Neutrophil (primary cell): ENCODE measurements around the gene BTRC.

Experiments used
- H3K27ac ChIP-seq: fragments of 200-600 bp; sonication (generic); 2 replicates; pipeline ENCODE4 v1.5.1; 2016; ENCODE audit warnings: mild to moderate bottlenecking, moderate library complexity
- H3K27me3 ChIP-seq: fragments of 200-600 bp; sonication (generic); 2 replicates; pipeline ENCODE4 v1.6.0; 2016; ENCODE audit warnings: mild to moderate bottlenecking
- H3K36me3 ChIP-seq: fragments of 200-600 bp; sonication (generic); 2 replicates; pipeline ENCODE4 v1.5.1; 2017
- H3K4me1 ChIP-seq, 2 experiments: fragments of 200-600 bp in 1 of 2; sonication (generic) in 1 of 2; 1 replicate in 1 of 2; 2 replicates in 1 of 2; pipeline versions ENCODE4 v1.5.1 to v1.6.1; 2013 to 2016; ENCODE audit warnings: low read depth in 1 of 2, low read length in 1 of 2, mild to moderate bottlenecking in 1 of 2, moderate library complexity in 1 of 2; ENCODE audit not compliant: control insufficient read depth in 1 of 2, insufficient read depth in 1 of 2
- H3K4me3 ChIP-seq, 2 experiments: fragments of 200-600 bp in 1 of 2; sonication (generic) in 1 of 2; 1 replicate in 1 of 2; 2 replicates in 1 of 2; pipeline ENCODE4 v1.5.1; 2013 to 2016; ENCODE audit warnings: low read depth in 1 of 2, low read length in 1 of 2, mild to moderate bottlenecking in 1 of 2, moderate library complexity in 1 of 2
- H3K9me3 ChIP-seq: fragments of 200-600 bp; sonication (generic); 2 replicates; pipeline ENCODE4 v1.5.1; 2016
- CTCF ChIP-seq: fragments of 200-600 bp; sonication (generic); IDR thresholded peaks from 2 replicates; pipeline ENCODE4 v1.5.1; 2016; ENCODE audit warnings: antibody characterized with exemption

Gene BTRC

DNA sequence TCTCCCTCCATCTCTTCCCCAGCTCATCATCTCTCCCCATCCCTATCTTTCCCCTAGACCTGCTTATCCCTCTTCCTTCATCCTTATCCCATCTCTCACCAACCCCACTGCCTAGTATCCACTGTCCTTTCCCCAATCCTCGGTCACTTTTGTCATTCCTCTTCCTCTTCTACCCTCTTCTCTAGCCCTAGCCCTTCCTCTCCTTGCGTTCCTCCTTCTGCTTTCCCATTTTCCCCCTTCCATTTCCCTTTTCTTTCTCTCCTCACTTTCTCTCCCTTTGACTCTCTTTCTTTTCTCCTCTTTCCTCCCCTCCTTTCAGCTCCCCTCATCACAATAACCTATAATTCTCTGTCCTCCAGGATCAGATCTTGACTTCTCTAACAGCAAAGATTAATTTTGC is 150.5 kb downstream of the BTRC start:
- Histone ChIP-seq H3K4me3 (no peak overlapping the region), H3K27ac (no peak overlapping the region), H3K27me3 (peaks cover 4% of the 10 kb centered on the region), H3K4me1 (no peaks in the 10 kb centered on the region), H3K9me3 (no peaks in the 10 kb centered on the region), H3K36me3 (no peaks in the 10 kb centered on the region)
- TF ChIP-seq CTCF, result no peak

DNA sequence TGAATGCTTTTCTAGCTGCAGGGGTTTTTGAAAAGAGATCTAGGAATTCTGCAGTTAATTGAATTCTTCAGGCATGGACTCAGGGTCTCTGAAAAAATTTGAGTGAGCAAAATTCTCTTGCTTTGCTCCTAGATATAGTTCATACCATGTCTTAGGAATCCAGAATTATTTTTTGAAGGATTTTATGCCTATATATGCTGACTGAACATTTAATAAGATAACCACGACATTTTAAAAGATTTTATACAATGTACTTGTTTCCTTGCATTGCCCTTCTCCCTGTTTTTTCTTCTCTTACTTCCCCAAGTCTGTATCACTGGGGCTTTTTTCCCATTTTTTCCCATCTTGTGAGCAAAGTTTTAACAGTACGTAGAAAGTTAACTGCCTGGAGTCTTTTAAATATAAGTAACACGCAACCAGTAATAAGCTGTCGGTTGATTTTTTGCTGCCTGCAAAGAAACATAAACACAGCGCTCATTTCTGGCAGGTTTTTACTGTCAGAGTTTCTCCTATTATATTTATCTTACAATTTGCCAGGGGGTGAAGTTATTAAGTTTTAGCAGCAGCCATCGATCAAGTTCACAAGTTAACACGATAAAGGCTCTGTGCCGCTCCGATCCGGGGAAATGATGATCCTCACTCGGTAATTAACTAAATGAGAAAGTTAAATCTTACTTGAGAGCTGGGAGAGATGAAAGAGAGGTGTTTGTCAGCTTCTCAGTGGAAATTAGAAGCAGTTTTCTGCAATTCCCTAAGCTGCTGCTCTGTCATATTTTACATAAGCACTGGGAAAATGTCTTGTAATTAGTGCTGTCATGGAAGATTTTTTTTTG is 153.1 kb downstream of the BTRC start:
- Histone ChIP-seq H3K27ac (no peak overlapping the region), H3K9me3 (no peaks in the 10 kb centered on the region), H3K4me3 (no peak overlapping the region), H3K4me1 (no peaks in the 10 kb centered on the region), H3K27me3 (peaks cover under 1% of the 10 kb centered on the region), H3K36me3 (no peaks in the 10 kb centered on the region)
- no peak for TF ChIP-seq CTCF

- H3K27ac ChIP-seq, result no peak overlapping the region
- no peak overlapping the region for H3K4me3 ChIP-seq
- H3K27me3 ChIP-seq, result no peaks in the 10 kb centered on the region
- no peaks in the 10 kb centered on the region for H3K9me3 ChIP-seq
- no peaks in the 10 kb centered on the region for H3K4me1 ChIP-seq
- TF ChIP-seq CTCF, result no peak
- no peaks in the 10 kb centered on the region for H3K36me3 ChIP-seq
Measured at GRCh38 chr10:101507828-101508227, 153.9 kb downstream of the BTRC start.

GRCh38 chr10:101511938-101512337 is 158.0 kb downstream of the BTRC start:
- Histone ChIP-seq H3K9me3 (no peaks in the 10 kb centered on the region), H3K4me3 (no peak overlapping the region)
- no peak for TF ChIP-seq CTCF

GRCh38 chr10:101512738-101513137 is 158.8 kb downstream of the BTRC start:
- Histone ChIP-seq H3K4me1 (no peaks in the 10 kb centered on the region), H3K4me3 (no peak overlapping the region), H3K9me3 (no peaks in the 10 kb centered on the region), H3K27ac (no peak overlapping the region), H3K36me3 (no peaks in the 10 kb centered on the region), H3K27me3 (no peaks in the 10 kb centered on the region)
- TF ChIP-seq CTCF, result no peak

More at GRCh38 chr10:101511938-101512337, 158.0 kb downstream of the BTRC start:
- Histone ChIP-seq H3K27me3 (no peaks in the 10 kb centered on the region), H3K27ac (no peak overlapping the region), H3K4me1 (no peaks in the 10 kb centered on the region), H3K36me3 (no peaks in the 10 kb centered on the region)
